HG03354 (cell line): ENCODE measurements around the gene C1orf198.

Experiments
- ATAC-seq: cut with Tn5 transposase; IDR thresholded peaks from one replicate; pipeline ENCODE4 v1.9.1; 2021; ENCODE audit warnings: mild to moderate bottlenecking; ENCODE audit not compliant: unreplicated experiment, poor library complexity, severe bottlenecking

The C1orf198 gene, protein sequence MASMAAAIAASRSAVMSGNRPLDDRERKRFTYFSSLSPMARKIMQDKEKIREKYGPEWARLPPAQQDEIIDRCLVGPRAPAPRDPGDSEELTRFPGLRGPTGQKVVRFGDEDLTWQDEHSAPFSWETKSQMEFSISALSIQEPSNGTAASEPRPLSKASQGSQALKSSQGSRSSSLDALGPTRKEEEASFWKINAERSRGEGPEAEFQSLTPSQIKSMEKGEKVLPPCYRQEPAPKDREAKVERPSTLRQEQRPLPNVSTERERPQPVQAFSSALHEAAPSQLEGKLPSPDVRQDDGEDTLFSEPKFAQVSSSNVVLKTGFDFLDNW

DNA sequence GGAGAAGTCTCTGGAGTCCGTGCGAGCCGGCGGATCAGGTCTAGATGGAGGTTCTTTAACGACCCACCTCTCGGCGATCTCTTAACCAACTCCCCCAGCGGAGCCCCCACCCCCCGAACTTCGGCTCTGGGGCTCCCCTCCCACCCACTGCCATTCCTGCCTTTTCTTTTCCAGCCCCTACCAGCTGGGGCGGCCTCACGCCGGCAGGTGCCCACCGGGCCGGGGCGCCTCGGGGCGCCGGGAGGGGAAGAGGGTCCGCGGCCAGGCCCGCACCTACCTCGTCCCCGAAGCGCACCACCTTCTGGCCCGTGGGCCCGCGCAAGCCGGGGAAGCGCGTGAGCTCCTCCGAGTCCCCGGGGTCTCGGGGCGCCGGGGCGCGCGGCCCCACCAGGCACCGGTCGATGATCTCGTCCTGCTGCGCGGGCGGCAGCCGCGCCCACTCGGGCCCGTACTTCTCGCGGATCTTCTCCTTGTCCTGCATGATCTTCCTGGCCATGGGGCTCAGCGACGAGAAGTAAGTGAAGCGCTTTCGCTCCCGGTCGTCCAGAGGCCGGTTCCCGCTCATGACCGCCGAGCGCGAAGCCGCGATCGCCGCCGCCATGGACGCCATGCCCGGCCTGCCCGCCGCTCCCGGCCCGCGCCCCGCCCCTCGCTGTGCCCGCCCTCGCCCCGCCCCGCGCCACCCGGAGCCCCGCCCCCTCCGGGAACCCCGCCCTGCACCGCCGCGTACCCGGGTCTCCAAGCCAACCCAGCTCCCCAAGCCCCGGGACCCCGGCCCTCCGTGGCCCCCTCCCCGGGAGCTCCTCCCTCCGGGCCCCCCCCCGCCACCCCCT, at the start of gene C1orf198:
Gene C1orf198 (minus strand): TSS at position 619 of the 833 bp plus-strand sequence. CDS start 9 bp downstream, at position 610.
- ATAC-seq: peak; percentile 81

DNA sequence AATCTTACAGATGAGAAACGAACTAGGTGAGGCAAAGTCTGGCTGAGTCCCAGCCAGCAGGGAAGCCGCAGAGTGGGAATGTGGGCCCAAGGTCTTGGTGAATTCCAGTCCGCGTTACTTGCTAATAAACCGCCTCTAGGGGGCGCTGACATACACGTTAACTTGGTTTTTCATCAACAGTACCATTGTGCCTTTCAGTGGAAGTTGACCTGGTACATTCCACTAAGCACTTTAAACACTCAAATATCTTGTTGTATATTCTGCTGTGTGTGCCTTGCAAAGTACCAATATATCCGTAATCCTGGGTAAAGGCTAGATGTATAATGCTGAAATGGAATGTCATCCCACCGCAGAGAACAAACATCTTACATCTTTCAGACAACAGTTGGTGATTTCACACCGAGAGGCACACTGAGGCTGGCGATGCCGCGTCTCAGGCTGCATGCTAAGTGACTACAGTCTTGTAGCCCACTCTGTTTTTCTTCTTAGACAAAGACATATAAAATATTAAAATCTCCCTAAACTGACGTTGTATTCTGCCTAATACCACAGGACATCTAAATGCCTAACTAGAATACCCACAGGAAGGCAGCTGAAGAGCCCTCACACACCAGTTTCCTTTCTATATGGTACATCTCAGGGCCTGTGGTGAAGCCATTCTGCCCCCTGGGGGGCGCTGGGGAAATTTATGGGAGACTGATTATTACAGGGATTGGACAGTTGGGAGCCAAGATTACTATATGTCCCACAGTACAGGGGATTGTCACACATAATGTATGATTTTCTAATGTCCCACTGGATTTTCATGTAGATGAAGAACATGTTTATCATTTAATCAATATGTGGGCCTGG, 49.2 kb upstream of the C1orf198 start:
- peak; percentile 63 for ATAC-seq

DNA sequence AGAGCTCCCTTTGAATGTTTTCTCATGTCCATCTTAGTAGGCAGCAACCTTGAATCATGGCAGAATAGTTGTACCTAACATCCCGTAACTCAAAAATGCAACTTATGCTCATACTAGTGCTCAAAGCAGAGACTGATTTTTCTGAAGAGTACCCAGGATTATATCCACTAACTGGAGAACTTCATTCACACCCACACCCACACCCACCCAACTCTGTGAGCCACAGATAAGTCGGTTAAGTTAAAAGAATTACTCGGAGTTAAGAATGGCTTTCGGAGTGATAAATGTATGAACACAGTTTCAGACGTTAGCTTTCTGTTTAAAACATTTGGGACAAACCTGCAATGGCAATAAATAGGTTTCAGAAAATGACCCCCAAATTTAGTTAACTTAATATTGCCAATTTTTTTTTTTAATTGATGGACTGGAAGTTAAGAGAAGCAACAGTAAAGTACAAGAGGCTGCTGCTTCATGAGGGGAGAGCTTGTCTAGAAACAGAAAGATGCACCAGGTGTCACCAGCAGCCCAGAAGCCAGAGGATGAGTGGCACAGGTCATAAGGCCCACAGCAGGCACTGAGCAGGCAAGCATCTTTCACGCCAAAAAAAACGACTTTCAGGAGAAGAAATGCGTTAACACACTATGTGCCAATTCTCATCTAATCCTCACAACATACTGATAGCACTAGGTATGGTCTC, 48.4 kb upstream of the C1orf198 start:
- ATAC-seq: no peak

DNA sequence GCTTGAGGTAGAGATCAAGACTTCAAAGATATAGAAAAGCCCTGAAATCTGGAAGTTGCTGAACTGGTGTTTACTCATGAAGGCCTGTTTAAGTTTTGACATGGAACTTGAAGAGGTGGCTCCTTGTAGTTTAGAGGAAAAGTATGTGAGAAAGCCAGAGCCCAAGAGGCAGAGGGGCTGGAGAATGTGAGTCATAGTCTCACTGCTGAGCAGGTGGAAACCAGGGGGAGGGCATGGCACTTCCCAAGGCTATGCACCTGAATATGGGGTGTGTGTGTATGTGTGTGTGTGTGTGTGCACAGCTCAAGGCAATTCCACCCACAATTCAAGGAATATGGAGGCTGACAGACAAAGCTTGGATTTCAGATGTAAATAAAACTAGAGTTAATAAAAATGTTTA, 46.8 kb upstream of the C1orf198 start:
- ATAC-seq: no peak

DNA sequence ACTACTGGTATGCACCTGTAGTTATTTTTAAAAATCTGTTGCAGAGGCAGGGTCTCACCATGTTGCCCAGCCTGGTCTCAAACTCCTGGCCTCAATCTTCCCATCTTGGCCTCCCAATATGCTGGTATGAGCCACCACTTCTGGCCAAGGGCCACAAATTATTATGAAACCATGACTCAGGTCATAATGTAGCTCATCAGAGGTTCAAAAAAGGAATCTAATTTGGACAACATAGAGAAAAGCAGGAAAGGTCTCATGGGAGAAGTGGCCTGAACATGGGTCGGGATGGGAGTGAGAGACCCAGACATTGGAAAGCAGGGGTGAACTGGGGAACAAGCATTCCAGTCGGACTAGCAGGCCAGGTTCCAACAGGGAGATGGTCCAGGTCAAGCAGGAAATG, 45.2 kb upstream of the C1orf198 start:
- ATAC-seq: no peak

DNA sequence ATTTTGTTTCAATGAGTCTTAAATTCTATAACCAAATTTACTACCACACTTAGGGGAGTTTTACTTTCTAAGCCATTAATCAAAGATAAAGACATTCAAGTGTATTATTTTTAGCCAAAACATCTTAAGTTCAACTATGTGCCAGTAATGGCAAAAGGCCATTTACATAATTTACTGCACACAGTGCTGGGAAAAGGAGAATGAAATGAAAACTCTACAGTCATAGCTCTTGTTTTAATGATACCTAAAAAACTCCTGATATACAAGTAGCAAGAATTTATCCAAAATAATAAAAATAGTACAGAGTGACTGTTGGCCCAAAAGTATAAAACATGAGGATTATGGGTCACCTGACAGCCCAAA, 42.4 kb upstream of the C1orf198 start:
- ATAC-seq: no peak

DNA sequence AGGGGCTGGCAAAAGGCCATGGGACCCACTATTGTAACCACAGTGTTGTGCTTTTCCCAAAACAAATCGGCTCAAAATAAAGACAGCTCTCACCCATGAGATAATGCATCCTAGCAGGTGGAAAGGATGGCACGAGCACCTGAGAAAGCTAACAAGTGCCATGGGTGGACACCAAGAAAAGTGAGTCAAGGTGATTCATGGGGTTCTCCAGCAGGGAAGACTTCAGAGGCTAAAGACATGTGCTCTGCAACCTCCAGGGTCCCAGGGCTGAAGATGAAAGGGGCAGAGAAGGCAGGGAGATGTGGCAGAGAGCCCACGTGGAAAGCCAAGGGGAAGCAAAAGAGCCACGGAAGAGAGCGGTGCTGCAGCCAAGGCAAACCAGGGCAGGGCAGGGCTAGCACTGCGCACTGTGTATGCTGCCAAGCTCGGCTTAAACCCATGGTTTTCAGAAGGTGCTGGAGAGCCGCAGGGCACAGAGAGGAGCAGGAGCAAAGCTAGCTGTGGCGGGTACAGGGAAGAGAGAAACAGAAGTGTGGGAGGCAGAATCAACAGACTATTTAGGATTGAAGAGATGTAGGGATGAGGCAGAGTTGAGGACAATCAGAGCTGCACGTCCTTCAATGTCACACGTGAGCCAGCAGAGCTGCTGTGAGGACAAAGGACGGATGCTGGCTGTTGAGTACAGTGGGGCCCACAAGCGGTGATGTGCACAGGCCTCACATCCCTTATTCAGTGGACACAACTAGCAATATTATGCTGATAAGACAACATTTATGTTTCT, 41.8 kb upstream of the C1orf198 start:
- ATAC-seq: no peak

DNA sequence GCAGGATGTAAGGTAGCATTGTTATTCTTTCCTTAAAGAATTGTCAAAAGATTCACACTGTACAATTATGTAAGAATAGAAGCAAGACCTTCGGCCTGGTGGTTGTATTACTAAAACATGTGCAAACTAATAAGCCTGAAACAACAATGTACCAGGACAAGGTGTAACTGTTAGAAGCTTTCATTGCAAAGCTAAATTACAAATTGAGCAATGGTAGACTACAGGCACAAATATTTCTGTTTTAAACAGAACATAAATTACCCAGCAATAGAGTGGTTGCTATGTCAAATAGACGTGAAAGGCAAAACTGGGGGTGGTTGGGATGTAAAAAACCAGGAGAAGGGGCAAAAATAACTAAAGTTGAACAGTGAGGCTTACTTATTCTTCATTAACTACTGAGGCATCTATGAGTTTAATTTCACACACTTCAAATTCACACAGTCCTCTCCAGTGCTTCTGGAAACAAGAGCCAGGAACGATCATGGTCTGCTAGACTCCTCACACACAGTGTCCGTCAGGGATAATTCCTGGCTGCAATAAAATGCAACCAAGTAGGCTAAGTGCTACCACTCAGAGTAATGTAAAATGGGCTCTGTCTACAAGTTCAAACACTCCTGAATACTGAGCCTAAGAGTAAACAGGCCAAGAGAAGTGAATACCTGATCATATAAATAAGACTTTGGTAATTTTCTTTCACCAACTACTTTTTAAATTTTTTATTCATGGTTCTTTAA, 39.3 kb upstream of the C1orf198 start:
- no peak for ATAC-seq

DNA sequence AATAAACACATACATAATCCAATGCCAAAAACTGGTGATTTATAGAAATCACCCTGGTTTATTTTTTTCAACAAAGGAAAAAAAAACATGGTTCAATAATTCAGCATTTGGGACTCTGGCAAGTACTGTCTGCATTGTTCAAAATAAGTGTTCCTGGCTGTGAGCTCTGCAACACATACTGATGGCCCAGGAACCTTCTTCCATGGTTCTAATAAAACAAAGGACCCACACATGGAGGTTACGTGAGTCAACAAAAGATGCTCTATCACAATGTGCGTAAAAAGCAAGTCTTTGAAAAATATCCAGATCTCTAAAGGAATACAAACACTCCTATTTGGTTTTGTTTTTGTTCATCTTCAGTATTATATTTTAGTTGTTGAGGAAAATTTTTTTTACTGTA, 37.9 kb upstream of the C1orf198 start:
- ATAC-seq: no peak

DNA sequence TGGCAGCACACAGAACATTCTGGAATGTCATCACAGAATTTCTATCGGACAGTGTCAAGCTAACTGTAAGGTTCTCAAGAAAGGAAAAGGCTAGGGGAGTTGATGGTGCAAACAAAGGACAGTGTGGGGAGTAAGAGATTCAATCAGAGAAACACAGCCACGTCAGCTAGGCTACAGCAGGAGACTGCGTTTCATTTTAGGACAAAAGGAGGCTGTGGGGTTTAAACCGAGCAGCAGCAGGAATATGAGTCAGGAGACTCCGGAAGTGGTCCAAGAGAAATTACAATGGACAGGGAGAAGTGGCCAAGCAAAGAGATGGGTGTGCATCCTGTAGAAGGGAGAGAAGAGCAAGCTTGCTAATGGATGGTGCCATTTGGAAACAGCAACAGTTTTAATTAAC, 37.4 kb upstream of the C1orf198 start:
- no peak for ATAC-seq

DNA sequence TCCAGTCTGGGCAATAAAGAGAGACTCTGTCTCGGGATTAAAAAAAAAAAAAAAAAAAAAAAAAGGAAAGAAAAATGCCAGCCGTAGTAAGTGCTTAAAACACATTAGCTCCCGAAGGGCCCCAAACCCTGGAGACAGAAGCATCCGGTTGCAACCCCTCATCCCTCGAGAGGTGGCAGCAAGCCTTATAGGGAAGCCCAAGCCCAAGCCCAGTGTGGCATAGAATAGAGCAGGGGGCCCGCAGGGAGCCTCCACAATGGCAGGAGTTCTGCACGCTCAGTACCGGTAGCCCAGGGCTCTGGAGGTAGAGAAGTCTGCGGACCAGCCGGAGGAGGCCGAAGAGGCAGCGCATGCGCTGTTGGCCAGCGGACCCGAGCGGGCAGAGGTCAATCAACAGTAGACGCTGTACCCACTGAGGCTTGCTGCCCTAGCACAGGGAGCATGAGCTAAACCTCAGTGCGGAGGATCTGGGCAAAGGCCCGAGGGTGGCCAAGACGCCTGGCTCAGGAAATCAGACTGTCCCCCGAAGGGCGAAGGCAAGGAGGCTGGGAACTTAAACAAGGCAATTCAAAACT, 34.1 kb upstream of the C1orf198 start:
- no peak for ATAC-seq

DNA sequence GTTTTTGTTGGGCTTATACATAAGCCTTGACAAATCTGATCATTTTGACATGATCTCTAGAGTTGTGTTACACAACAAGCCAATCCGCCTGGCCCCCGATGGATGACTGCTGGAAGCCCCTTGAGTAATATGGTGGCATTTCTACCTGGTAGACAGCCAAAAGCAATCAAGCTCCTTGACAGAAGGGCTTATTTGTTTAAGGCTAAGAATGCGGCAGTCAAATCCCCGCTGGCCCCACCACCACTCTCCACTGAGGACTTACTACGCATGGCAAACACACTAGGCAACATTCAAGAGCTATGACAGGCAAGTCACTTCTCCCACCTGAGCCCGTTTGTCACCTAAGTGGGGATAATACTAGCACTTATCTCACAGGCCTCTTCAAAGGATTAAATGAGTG, 33.4 kb upstream of the C1orf198 start:
- no peak for ATAC-seq

DNA sequence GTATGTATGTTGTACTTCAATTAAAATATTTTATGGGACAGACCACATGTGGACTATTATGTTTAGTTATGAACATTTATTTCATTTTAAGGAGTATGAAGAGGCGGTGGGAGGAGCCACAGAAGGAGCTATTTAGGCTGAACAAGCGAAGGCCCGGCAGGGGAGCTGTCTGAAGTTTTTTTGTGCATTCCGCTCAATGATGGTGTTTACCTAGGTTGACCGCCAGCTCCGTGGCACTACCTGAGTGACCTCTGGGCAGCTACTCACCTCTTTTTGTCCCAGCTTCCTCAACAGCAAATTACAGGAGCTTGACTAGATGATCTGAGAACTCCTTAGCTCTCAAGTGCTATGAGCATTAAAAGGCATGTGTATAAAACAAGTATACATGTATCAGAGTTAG, 32.7 kb upstream of the C1orf198 start:
- ATAC-seq: no peak

DNA sequence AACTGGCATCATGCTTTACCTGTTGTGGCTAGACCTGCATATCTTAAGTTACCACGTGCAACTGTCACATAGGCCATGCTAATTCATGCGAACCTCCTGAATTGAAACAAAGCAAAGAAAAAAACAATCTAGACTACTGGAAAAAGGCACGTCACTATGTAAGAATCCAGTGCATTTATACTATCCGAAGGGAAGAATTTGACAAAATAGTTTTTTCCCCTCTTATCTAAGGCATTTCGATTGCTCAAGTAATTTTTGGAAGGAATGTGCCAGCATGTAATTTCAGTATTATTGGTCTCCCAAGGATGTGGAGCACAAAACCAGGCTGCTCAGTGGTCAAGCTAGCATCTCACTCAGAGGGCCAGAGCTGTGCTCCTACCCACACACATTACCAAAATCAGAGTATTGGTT, 31.5 kb upstream of the C1orf198 start:
- no peak for ATAC-seq

DNA sequence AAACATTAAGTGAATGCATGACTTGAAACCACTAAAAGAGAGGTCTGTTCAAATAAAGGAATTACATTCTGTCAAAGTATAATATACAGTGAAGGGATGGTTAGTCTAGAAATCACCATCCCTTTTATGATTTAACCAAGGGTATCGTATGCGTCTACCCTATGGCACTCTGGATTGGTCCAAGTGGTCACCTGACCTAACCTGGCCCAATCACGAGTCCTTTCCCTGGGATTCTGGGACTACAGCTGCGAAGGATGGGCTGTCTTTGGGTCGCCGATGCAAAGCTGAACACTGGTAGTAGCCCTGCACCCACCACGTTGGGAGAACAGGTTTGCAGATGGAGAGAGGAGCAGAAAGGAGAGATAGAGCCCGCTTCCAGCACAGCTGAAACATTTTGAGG, 30.4 kb upstream of the C1orf198 start:
- no peak for ATAC-seq

DNA sequence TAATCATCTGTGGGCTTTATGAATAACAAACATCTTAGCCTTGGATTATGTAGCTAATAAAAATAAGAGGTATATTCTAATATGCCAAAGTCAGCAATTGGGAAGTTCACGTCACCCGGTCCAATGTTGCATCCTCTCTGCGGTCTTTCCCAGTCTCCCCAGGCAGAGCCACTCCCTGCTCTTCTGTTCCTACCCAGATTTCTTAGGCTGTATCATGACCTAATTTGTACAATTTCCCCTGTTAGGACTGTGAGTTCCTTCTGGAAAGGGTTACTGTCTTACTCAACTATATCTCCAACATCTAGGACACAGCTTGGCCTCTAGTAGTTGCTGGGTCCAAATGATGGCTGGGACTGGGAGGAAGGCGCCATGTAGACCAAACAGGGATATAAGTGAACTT, 29.8 kb upstream of the C1orf198 start:
- no peak for ATAC-seq

DNA sequence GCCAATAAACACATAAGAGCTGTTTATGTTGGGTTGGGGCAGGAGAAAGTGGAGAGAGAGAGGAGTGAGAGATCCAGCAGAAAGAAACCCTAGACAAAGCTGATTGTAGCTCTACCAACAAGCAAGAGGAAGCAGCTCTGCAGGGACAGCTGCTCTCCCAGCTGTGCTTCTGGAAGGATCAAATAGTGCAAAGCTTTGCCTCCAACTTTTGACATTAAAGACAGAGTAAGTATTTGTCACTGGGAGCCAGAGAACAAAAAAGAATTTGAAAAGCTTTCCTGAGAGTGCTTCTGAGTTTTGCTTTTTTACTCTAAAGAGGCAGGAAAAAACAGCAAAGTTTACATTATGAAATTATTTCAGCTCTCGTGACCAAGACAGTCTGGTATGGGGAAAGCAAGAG, 28.5 kb upstream of the C1orf198 start:
- no peak for ATAC-seq

DNA sequence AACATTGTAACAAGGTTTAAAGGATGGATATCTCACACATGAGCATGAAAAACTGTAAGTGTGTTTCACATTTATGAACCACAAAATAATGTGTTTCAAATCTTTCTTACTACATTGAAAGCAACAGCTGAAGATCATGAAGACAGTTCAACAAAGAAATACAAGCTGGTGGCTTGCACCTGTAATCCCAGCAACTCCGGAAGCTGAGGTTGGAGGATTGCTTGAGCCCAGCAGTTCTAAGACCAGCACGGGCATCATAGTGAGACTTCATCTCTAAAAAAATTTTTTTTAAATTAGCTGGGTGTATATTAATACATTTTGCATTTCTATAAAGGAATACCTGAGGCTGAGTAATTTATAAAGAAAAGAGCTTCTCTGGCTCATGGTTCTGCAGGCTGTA, 27.1 kb upstream of the C1orf198 start:
- ATAC-seq: no peak
